Measurements from ENCODE around the gene SNX5.
A peak's percentile ranks its signal among the peaks of the same experiment; 100 is the strongest.

Gene SNX5

DNA sequence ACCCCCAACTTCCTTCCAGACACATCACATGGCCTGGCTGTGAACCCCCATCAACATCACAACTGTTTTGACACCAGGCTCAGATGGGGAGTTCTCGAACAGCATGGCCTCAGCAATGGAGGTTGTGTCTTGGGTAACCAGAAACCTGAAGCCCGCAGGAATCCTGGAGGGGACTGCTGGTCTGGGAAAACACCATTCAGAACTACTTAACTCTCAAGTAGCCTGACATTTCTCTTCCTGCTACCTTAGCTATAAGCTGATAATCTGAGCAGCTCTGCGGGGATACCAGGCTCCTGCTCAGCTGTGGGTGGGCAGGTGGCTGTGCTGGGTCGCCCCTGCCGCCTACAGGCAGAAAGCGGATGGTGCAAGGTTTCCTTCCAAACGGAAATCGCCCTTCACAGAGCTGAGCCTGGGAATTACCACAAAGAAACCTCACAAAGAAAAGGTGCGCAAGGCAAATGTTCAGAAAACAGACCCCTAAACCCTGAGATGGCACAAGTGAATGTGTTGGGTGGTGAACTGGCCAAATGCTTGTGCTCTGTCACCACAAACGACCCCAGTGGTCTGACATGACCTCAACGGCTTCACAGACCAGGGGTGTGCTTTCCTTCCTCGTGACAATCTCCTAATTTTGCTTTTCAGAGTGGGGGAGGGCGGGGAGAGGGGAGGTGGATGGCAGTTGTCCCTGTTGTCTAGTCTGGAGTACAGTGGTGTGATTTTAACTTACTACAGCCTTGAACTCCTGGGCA, 29.5 kb downstream of the SNX5 start:
- peak; percentile 48 for DNase-seq

DNA sequence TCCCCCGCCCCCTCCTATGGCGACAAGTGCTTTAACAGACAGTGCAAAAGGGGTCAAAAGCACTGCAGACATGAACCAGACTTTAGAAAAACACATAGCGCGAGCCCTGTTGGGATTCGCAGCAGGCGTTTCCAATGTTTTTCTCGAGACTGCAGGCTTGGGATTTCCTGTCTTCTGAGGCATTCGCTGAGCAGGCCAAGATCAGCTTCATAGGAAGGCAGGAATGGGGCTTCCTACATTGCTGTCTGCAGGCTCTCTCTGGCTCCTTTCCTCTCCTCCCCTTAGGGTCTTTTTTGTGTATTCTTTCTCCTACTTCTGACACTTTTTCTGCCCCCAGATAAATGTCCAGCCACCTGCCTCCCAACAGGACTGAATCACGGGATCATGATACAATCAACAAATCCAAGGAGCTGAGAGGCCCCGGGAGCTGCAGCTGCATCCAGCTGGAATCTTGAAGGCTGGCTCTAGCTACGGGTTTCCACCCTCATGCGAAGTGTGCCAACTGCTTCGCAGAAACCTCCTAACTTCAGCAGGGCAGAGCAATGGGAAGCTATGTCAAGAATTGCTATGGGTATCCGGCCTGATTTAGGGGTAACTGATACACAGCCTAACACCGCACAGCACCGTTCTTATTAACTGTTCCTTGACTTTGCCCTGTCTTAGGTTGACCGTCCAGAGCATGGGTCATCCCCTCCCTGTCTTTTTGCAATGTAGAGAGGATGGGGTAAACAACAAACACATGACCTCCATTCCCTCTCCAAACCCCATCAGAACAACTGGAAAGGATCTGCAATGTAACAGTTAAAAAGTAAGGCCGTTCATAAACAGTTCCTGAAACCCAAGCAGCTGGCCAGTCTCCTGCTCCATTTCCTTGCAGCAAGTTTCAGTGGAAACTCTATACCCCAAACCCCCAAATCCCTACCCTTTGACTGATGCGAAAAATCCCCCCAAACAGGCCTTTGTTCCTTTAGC, 31.5 kb downstream of the SNX5 start:
- DNase-seq = no peak

DNA sequence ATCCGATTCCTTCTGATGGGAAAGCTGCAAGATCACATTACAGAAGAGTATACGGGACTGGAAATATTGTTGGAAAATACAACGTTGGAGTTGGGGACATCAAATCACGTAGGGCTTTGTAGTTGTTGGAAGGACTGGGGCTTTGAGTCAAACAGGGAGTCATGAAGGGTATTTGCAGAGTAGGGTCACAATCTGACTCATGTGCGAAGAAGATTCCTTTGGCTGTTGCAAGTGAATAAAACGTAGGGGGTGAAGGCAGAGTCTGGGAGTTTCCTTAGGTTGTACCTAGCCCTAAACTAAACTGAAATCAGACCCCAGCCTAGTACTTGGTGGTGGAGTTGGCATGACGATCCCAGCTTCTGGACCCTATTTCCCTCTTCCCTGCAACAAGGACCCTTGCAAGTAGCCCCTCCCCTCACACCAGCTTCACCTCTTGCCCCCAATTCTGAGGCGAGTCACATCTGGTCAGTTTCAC, 32.3 kb downstream of the SNX5 start:
- no peak for DNase-seq

DNA sequence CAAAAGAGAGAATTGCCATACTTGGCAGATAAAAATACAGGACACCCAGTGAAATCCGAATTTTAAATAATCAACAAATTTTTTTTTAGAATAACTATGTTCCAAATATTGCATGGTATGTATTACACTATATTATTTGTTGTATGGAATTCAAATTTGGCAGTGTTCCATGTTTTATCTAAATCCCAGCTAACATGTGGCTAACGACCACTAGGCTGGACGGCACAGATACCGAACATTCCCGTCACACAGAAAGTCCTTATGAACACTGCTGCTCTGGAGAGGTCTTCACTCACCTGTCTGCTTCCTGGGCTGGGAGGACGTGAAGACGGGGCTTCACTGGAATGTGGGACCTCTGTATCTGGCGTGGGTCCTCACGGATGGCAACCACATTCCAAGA, 32.8 kb downstream of the SNX5 start:
- DNase-seq = no peak

DNA sequence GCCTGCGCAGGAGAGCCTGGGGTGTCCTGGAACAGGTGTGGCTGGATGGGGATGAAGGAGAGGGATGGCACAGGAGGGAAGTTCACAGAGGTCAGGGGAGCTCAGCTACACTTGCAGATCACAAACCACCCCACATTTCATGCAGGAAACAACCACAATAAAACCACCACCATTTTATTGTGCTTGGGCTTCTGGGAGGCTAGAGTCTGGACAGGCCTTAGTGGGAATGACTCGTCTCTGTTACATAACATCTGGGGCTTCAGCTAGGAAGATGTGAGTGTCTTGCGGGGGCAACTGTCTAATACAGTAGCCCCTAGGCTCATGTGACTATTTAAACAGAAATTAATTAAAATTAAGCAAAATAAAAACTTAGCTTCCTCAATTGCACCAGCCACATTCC, 33.4 kb downstream of the SNX5 start:
- DNase-seq = no peak

DNA sequence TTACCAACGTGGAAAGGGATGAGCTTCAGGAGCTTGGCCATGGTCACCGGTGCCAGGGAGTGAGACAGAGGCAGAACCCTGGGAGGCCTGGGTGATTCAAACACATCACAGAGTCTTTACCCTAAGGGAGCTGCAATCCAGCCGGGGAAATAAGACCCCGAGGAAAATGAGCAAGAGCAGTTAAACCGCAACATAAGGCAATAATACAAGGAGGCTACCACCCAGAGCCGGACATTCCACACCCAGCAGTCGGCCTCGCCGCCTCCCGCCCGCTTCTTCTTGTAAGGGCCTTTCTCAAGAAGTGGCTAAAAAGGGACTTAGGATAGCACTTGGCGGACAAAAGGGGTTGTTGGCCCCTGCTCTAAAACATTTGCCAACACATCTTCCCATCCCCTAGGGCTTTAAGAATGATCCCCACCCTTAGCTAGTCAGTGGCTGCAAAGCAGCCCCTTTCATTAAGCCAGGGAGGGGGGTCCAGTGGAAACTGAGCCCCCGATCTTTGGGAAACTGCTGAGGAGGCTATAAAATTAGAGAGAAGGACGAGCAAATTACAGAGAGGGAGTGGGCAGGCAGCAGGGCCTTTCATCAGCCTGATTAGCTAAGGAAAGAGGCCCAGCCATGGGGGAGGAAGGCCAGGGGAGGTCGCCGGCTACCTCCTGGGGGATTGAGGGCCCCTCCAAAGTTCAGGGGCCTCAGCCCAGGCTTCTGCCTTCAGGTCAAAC, 34.3 kb downstream of the SNX5 start:
- no peak for DNase-seq

DNA sequence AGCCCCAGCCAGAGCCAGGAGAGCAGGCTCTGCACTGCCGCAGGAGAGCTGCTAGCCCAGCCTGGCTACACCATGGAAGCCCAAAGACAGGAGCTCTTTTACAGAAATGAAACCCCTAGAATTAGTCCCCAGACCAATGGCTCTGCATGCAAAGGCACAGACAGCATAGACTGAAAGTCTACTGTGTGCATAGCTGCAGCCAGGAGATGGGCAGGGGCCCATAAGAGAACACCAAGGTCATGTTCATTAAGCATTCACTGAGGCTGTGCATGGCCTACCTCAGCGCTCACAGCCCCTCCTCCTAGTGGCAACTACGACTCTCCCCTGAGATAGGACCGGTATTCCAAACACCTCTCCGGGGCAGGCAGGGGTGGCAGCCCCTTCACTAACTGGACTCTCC, 34.9 kb downstream of the SNX5 start:
- no peak for DNase-seq

DNA sequence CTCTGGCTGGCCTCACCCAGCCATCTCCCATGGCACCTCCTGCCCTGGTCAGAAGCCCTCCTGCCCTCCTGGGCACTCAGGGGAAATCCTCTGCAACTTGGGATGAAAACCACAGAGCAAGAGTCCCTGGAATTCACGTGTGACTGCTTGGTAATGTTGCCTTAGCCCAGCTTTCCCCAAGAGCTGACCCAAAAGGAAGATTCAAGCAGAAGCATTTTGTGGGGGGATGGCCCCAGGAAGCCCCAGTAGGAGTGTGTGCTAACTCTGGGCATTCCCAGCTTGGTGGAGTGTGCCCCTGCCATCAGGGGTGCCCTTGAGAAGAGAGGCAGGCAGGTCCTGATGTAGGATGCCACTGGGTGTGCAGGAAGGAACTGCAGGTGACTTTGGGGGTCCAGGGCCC, 35.5 kb downstream of the SNX5 start:
- no peak for DNase-seq

DNA sequence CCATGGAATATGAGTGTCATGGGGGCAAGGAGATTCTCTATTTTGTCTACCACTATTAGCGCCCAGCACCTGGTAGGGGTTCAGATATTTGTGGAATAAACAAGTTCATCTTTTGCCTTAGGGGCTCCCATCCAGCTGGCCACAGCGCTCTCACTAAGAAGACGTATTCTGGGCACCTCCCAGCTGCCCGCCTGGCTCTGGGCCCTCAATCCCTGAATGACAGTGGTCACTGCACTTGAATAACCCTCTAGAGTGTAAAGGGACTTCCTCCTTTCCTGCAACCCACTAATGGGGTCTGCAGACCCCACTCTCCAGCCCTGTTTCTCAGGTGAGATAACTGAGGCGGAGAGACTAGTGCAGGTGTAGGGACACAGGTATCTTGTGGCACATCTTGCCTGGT, 36.2 kb downstream of the SNX5 start:
- DNase-seq = no peak

DNA sequence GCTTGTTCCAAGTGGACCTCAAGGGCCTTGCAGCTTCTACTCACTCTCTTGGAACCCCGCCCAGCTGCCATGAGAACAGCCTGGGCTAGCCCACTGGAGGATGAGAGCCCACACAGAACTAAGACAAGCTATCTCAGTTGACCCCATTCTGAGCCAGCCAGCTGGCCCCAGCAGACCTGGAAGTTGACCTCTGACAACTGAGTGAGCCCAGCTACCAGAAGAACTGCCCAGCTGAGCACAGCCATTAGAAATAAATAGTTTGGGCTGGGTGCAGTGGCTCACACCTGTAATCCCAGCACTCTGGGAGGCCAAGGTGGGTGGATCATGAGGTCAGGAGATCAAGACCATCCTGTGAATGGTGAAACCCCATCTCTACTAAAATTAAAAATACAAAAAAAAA, 37.1 kb downstream of the SNX5 start:
- DNase-seq = no peak

DNA sequence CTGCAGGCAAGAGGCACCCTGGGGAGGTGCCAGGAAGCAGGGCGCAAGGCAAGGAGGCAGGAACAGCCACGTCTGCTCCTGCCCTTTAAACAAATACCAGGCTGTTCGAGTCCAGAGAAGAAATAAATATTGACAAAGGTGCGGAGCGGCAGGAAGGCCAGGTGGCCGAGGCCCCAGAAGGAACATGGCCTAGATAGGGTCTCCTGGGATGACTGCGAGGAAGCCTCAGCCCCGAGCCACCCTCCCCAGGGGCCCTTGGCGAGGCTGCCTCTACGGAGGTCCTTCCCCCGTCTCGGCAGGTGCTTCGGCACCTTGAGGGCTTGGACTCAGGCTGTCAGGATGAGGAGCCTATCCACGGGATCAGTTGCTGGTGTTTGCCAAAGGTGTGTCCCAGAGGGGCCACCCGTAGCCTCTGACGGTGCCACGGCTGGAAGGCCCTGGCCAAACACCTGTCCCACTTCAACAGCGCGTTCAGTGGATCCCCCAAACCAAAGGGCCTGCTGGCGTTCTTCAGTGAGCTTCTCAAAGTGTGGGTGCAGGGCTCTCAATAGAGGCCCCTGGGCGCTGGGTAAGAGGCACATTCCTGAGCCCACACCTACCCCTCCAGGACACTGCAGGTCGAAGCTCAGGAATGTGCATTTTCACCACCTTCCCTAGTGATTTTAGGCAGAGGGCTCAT, 39.8 kb downstream of the SNX5 start:
- no peak for DNase-seq

DNA sequence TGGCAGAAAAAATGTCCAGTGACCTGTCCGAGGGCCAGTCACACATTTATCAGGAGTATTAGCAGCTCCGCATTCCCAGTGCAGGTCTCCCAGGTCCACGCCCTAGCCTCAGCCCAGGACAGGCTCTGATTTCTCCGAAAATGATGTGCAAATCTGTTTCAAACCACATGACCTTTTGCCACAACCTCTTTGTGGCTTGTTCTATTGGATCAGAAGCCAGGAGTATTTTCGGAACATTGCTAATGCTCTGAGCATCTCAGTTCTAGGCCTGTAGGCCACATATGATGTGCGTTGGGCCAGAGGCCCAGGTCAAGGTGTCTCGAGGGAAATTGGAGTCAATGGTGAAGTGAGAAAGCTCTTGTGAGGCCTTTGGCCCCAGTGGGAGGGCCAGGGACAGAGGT, 40.4 kb downstream of the SNX5 start:
- no peak for DNase-seq

DNA sequence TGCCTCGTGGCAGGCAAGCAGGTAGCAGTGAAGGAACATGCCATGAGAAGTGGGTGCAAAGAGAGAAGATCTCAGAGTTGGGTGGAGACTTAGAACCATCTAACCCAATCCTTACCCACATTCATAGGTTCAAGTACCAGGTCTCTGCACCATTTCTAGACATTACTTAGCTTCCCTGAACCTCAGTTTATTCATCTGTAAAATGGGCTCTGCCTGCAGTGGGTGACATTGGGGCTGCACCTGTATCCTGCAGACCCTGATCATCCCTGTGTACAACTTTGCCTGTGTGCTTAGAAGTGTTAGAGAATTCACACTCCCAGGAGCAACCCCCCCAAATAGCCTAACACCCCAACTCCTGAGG, 42.7 kb downstream of the SNX5 start:
- no peak for DNase-seq

DNA sequence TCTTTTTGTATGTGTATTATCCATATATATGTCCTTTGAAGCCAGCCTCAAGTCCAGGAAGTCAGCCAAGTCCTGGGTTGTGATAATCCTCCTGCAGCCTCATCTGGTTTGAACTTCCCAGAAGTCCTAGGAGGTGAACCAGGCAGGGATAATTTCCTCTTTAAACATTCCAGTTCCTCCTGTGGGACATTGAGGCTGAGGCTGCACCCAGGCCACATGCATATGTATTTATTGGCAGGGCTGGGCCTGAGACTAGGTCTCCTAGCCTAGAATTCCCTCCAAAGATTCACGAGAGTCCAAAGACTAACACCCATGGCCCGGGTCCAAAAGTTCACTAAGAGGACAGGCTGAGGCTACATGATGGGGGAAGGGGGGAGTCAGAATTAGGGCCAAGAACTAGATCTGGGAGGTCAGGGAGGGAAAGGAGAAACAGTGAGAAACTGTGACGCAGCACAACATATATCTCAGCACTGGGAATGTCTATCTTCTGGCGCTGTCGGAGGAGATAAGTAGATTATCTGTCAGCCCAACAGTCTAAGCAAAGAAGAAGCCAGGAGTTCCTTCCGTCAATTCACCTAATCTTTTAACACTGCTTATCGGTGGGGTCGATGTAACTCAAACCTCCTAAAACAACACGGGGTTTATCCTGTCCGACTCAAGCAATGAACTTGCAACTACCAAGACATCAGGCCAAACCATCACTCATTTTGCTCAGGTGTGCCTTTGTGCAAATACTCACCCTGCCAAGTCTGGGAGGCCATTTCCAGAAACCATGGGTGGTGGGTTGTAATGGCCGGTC, 43.3 kb downstream of the SNX5 start:
- no peak for DNase-seq

DNA sequence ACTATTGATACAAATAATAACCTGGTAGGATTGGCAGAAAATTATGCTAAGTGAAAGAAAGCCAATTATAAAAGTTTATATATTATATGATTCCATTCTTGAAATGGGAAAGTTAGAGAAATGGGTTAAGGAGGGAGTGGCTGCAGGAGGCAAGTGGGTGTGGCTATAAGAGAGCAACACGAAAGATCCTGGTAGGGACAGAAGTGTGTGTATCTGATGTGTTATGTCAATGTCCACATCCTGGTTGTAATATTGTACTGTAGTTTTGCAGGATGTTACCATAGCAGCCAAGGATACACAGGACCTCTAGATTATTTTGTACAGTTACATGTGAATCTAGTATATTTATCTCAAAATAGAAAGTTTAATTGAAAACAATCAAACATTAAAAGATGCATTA, 46.8 kb downstream of the SNX5 start:
- DNase-seq = no peak

DNA sequence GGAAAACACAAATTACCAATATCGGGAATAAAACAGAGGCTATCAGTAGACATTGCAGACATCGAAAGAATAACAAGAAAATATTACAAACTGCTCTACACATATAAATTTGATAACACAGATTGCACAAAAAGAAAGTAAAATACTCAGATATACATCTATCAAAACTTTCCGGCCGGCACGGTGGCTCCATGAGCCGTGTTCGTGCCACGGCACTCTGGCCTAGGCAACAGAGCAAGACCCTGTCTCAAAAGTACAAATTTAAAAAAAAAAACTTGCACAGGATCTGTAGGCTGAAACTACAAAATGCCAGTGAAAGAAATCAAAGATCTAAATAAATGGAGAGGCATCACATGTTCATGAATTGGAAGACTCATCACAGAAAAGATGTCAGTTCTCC, 49.4 kb downstream of the SNX5 start:
- DNase-seq = no peak

DNA sequence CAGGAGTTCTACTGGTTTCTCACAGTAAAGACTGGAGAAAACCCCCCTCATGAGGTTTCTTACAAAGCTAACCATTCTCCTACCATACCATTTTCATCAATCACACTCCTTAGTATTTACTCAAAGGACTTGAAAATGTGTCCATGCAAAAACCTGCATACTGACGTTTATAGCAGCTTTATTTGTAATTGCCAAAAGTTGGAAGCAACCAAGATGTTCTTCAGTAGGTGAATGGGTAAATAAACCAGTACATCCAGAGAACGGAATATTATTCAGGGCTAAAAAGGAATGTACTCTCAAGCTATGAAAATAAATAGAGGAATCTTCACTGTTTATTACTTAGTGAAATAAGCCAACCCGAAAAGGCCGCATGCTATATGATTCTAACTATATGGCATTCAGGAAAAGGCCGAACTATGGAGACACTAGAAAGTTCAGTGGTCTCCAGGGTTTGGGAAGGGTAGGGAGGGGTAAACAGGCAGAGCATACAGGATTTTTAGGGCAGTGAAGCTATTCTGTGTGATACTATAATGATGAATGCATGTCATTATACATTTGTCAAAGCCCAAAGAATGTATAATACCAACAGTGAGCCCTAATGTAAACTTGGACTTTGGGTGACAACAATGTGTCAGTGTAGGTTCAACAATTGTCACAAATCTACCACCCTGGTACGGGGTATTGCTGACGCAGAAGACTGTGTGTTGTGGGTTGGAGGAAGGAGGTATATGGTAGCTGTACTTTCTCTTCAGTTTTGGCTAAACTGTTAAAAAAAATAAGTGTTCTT, 50.6 kb downstream of the SNX5 start:
- DNase-seq = no peak

DNA sequence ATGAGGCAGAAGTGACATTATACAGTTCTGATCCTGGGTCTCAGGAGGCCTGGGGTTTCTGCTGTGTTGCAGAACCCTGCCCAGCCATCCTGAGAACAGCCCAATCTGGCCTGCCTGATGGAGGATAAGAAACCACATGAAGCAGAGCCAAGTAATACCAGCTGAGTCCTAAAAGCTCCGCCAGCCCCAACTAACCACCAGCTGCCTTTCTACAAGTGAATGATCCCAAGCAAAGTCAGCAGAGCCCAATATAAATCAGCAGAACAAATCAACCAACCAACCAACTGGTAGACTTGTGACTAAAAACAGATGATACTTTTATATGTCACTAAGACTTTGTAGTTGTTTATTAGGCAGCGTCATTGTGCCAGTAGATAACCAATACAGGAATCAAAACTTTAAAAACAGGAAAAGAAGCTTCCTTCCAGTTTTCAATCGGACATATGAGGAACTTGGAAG, 52.1 kb downstream of the SNX5 start:
- no peak for DNase-seq

DNA sequence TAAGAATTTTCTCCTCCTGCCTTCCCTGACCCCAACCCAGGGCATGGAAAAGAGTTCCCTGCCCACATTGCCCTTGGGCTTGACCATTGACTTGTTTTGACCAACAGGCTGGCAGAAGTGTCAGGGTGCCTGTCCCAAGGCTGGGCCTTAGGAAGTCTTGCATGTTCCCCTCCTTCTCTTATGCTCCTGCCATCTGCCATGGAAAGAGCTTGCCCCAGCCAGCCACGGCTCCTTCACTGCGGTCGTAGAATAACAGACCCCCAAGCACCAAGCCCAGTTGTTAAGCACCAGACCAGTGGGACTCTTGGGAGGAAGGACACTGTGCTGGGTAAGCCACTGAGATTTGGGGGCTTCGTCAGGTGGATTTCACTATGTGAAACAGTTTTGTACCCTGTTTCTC, 53.6 kb downstream of the SNX5 start:
- no peak for DNase-seq

DNA sequence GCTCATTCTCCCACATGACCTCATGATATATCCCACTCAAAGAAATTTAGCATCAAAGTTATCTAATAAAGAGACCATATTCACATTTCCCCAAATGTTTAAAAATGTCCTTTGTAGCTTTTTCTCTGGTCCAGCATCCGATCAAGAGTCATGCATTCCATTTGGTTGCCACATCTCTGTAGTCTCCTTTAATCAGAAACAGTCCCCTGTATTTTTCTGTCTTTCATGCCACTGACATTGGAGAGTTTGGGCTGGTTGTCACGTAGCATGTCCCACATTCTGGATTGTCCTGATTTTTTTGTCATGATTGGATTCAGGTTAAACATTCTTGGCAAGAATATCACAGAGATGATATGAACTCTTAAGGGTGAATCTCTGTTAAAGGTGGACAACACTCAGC, 55.7 kb downstream of the SNX5 start:
- no peak for DNase-seq

DNA sequence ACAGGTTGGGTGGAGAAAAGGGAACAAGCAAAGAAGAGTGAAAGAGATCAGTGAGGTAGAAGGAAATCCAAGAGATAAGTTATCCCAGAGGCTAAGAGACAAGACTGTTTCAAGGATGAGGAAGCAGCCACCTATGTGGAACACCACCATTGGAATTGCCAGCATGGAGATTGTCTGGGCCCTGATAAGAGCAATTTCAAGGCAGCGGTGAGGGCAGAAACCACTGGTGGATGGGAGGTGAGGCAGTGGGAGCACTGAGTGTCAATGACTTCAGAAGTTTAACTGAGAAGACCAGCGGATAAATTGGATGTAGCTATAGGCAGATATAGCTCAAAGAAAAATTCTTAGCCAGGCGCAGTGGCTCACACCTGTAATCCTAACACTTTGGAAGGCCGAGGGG, 56.7 kb downstream of the SNX5 start:
- DNase-seq = no peak
